ENCODE measurements around the gene METTL13. TPM values are rescaled to one million over a fixed set of nuclear protein-coding genes. Genes with fewer than 3 reads are reported as not detected.

Gene METTL13, protein sequence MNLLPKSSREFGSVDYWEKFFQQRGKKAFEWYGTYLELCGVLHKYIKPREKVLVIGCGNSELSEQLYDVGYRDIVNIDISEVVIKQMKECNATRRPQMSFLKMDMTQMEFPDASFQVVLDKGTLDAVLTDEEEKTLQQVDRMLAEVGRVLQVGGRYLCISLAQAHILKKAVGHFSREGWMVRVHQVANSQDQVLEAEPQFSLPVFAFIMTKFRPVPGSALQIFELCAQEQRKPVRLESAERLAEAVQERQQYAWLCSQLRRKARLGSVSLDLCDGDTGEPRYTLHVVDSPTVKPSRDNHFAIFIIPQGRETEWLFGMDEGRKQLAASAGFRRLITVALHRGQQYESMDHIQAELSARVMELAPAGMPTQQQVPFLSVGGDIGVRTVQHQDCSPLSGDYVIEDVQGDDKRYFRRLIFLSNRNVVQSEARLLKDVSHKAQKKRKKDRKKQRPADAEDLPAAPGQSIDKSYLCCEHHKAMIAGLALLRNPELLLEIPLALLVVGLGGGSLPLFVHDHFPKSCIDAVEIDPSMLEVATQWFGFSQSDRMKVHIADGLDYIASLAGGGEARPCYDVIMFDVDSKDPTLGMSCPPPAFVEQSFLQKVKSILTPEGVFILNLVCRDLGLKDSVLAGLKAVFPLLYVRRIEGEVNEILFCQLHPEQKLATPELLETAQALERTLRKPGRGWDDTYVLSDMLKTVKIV
- 10 to 100 TPM; 42.9 to 44.5 TPM for total RNA-seq

DNA sequence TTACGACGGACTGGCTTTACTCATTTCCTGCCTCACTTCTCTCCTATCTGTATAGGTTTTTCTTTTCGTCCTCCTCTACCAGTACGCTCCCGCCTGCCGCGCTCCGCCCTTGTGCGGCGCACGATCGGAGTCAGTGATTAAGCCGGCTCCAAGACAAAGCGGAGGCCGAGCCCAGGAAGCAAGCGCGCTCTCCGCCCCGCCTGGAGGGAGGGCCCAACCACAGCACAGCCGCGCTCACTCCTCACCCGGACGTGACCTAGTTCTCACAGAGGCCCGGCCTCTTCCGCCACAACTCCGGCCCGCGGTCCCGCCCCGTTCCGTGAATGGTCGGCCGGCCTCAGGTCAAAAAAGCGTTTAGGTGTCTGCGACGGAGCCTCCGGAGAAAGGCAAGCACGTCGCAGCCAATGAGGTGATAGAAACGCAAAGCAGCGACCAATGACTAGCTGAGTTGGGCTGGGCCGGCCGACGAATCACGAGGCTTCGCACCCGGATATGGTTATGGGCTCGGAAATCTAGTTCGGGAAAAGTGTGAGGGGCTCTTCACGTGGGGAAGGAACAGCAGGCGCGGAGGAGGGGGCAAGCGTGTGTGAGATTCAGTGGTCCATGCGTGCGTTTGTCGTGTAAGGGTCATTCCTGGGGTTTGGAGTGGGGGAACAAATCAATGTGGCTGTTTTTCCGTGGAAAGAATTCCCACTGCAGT lies at the start of gene METTL13:
Gene METTL13 (plus strand): TSS at position 485 of the 700 bp plus-strand sequence. CDS start 308 bp downstream, outside the sequence.
- ChIA-PET CTCF (interaction anchor here (1.0 to 2.3 kb wide), 5 partner anchors 19 to 296 kb away, joined by 3 to 9 read pairs (median 4); partner anchors contain the start of gene VAMP4), POLR2A (interaction anchor here (0.6 to 4.9 kb wide), 9 partner anchors 16 to 401 kb away, joined by 3 to 108 read pairs (median 3); partner anchors contain the start of genes PRRC2C and VAMP4)
- peak within 1 kb of the TSS; percentile 94 for H3K4me3 Mint-ChIP-seq
- H3K27ac Mint-ChIP-seq, result peak within 1 kb of the TSS; percentile 91
- H3K36me3 Mint-ChIP-seq (ENCODE audit: low read depth), result peaks cover 38% of the 10 kb centered on the region
- no peaks in the 10 kb centered on the region for H3K9me3 Mint-ChIP-seq
- H3K27me3 Mint-ChIP-seq, result no peaks in the 10 kb centered on the region
- peaks cover 63% of the 10 kb centered on the region for H3K4me1 Mint-ChIP-seq
- peak; percentile 99 for DNase-seq

DNA sequence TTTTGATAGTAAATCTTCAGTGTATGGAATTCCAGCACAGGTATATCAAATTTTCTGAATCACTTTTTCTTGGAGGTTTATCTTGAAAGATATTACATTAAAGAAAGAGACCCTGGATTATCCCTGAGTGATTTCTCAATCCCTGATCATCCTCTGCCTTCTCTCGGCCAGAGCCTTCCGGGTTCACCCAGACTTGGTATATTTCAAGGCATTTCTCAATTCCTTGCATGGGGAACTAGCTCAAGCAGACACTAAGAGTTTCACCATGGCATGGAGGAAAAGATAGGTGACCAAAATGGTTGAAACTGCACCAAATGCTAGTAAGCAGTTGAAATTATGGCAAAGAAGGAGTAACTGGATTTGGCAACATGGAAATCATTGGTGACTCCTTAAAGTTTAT lies 45.3 kb upstream of the METTL13 start:
- Mint-ChIP-seq H3K4me1 (peaks cover 32% of the 10 kb centered on the region), H3K4me3 (no peak overlapping the region), H3K27me3 (no peaks in the 10 kb centered on the region), H3K27ac (no peak overlapping the region), H3K36me3 (ENCODE audit: low read depth) (peaks cover 56% of the 10 kb centered on the region), H3K9me3 (no peaks in the 10 kb centered on the region)
- ChIA-PET POLR2A (no interaction called here), CTCF (no interaction called here)
- DNase-seq, result no peak

DNA sequence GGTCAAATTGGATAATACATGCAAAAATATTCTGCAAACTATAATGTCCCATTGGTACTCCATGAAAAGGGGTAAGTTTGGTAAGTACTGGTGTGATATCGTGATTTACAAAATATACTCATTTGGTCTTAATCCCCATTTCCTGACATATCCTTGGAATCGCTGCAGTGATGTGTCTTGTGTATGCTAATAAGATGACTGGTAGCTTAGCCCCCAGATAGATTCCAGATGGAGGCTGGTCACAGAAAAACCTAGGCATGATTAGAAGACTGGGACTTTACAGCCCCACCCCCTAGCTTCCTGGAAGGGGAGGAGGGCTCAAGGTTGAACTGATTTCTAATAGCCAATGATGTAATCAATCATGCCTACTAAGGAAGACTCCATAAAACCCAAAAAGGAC lies 42.5 kb upstream of the METTL13 start:
- H3K27ac Mint-ChIP-seq, result peak overlapping the region; percentile 100
- peaks cover 49% of the 10 kb centered on the region for H3K4me1 Mint-ChIP-seq
- H3K27me3 Mint-ChIP-seq, result no peaks in the 10 kb centered on the region
- no peaks in the 10 kb centered on the region for H3K9me3 Mint-ChIP-seq
- POLR2A ChIA-PET, result interaction anchor here (0.8 to 6.0 kb wide), 4 partner anchors 42 to 253 kb away, joined by 3 to 108 read pairs (median 22); partner anchors contain the start of gene METTL13
- peaks cover 51% of the 10 kb centered on the region for H3K36me3 Mint-ChIP-seq (ENCODE audit: low read depth)
- CTCF ChIA-PET, result interaction anchor here (0.9 to 2.6 kb wide), 4 partner anchors 23 to 247 kb away, joined by 3 to 12 read pairs (median 4); no protein-coding TSS in a partner anchor
- H3K4me3 Mint-ChIP-seq, result peak overlapping the region; percentile 99
- DNase-seq, result no peak

DNA sequence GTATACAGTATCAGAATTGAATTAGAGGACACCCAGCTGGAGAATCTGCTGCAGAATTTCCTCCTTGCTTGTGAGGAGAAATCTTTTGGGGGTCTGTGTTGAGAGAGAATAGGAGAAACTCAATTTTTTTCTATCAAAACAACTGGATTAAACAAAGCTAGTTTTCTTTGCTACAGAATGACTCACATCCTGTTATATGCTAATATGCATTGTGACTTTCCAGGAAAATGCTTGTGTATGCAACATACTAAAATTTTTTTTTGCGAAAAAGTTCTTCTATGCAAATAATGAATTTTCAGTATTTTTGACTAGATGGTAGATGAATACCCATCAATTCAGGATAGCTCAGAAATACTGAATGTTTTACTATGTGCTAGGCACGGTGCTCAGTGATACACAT lies 41.8 kb upstream of the METTL13 start:
- H3K36me3 Mint-ChIP-seq (ENCODE audit: low read depth), result peaks cover 48% of the 10 kb centered on the region
- ChIA-PET POLR2A (interaction anchor here (0.8 to 6.0 kb wide), 8 partner anchors 10 to 253 kb away, joined by 3 to 108 read pairs (median 4); partner anchors contain the start of gene METTL13), CTCF (interaction anchor here (1.0 to 2.6 kb wide), 5 partner anchors 24 to 254 kb away, joined by 4 to 12 read pairs (median 4); partner anchors contain the start of gene PRRC2C)
- DNase-seq, result no peak
- H3K4me1 Mint-ChIP-seq, result peaks cover 53% of the 10 kb centered on the region
- no peaks in the 10 kb centered on the region for H3K9me3 Mint-ChIP-seq
- H3K27me3 Mint-ChIP-seq, result no peaks in the 10 kb centered on the region
- H3K27ac Mint-ChIP-seq, result peak overlapping the region; percentile 100
- H3K4me3 Mint-ChIP-seq, result peak overlapping the region; percentile 99

DNA sequence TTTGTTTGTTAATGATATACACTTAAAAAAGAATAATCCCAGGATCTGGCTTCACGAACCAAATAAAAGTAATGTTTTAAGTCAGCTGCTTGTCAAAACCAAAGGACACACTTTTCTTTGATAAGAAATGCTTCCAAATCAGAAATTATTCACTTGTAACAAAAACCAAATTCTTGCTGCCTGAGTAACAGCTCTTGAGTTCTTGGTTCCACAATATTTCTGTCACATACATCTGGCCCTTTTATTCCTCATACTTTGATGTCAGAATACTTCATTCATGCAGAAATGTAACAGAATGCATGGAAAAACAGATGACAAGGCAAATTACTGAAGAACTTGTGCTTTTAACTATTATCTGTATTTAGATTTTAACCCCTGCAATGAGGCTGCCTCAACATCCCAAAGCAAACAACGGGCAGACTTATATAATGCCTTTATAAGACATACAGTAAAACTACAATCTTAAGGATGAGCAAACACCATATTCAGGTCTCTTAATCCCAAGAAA lies 41.0 kb upstream of the METTL13 start:
- ChIA-PET POLR2A (interaction anchor here (1.1 to 6.0 kb wide), 14 partner anchors 11 to 254 kb away, joined by 3 to 108 read pairs (median 6); partner anchors contain the start of genes METTL13 and PRRC2C), CTCF (interaction anchor here (1.0 to 2.6 kb wide), 6 partner anchors 61 to 255 kb away, joined by 3 to 12 read pairs (median 6); partner anchors contain the start of gene PRRC2C)
- Mint-ChIP-seq H3K36me3 (ENCODE audit: low read depth) (peaks cover 45% of the 10 kb centered on the region), H3K9me3 (no peaks in the 10 kb centered on the region), H3K4me3 (peak overlapping the region; percentile 99), H3K27me3 (no peaks in the 10 kb centered on the region), H3K4me1 (peaks cover 51% of the 10 kb centered on the region), H3K27ac (peak overlapping the region; percentile 100)
- no peak for DNase-seq

DNA sequence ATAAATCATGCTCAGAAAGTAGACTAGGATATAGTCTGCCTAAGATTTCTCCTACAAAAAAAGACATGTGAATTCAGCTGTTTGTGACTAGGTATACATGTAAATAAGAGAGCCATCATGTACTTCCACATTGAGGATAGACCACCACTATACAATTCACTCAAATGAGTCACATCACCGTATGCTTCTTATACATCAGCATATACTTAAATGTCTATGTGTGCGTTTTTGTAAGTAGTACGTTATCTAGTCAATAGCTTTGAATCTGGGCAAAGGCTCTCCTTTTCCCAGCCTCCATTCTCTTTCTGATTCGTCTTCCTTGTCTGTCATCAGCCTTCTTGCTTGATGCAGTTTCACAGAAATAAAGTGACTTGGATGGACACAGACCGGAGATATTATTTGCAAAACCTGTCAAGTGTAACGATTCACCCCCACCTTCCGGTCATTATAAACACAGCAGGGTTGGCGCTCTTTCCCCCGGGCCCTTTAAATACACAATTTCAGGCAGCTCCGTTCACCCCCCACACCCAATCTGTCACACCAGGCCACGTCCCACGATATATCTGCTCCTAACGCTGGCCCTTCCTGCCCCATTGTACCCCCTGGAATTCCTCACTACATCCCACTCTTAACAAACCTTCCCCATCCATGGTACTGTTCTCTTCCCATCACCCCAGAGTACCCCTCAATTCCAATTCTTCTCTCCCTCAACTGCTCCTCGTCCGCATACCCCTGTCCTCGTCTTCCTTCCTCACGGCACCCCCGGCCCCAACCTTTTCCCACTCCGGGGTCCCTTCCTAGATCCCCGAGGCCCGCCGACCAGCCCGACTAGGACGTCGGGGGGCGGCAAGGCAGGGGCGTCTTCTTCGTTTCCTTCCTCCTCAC lies 40.2 kb upstream of the METTL13 start:
- Mint-ChIP-seq H3K36me3 (ENCODE audit: low read depth) (peaks cover 37% of the 10 kb centered on the region), H3K4me3 (peak overlapping the region; percentile 99), H3K27ac (peak overlapping the region; percentile 100), H3K4me1 (peaks cover 51% of the 10 kb centered on the region), H3K27me3 (no peaks in the 10 kb centered on the region), H3K9me3 (no peaks in the 10 kb centered on the region)
- CTCF ChIA-PET, result interaction anchor here (1.0 to 2.6 kb wide), 7 partner anchors 13 to 256 kb away, joined by 3 to 12 read pairs (median 5); partner anchors contain the start of gene PRRC2C
- POLR2A ChIA-PET, result interaction anchor here (0.9 to 6.0 kb wide), 18 partner anchors 12 to 444 kb away, joined by 3 to 108 read pairs (median 6); partner anchors contain the start of genes METTL13 and PRRC2C
- DNase-seq, result peak; percentile 57

DNA sequence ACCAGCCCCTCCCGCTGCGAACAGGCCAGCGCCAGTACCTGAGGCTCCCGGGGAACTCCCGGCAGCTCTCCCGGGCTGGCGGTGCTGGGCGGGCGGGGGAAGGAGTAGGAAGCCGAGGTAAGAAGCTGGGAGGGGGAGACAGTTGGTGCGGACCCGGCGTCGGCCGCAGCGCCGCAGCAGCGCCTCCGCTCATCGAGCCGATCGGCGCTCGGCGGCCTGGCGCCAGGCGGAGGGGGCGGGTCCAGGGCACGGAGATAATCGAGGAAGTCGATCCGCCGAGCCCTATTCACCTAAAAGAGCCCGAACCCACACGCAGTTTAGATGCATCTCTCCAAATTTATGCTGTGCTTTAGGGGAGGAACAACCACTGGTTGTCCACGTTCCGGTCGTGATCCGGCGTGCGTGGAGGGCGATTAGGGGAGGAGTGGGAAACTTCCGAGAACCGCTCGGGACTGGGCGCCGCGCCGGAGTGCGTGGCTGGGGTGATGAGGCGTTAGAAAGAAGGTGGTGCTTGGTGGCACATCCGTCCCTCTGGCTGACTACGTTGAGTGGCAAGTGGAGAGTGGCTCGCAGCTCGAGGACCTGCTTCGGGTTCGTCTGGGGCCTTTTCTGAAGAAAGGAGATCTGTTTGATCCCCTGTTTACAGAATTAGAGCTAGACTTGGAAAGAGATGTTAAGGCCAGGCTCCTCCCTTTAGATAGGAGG lies 39.4 kb upstream of the METTL13 start, which contains the start of gene VAMP4:
Gene VAMP4 (minus strand): TSS at position 194 of the 705 bp plus-strand sequence. CDS start 3,651 bp downstream, outside the sequence.
- POLR2A ChIA-PET, result interaction anchor here (0.8 to 6.0 kb wide), 20 partner anchors 10 to 652 kb away, joined by 3 to 108 read pairs (median 5); partner anchors contain the start of genes METTL13 and PRRC2C
- H3K27me3 Mint-ChIP-seq, result no peaks in the 10 kb centered on the region

DNA sequence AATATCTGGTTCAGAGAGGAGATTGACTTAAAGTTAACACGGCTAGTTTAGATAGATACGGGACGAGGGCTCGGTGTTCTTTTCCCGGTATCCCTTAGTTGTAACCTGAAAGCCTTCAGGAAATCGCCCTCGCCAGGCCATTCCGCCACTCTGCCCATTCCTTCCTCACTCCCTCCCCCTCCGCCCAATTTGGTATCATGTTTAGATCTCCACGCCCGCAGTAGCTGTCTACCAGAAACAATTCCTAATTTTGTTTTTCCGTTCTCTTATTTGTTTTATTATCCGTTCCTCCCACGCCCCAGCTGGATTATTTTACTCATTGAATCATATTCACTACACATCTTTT lies 38.9 kb upstream of the METTL13 start:
- Mint-ChIP-seq H3K36me3 (ENCODE audit: low read depth) (peaks cover 27% of the 10 kb centered on the region), H3K27ac (peak overlapping the region; percentile 100), H3K4me1 (peaks cover 47% of the 10 kb centered on the region), H3K4me3 (peak overlapping the region; percentile 99), H3K9me3 (no peaks in the 10 kb centered on the region), H3K27me3 (no peaks in the 10 kb centered on the region)
- DNase-seq, result peak; percentile 35
- CTCF ChIA-PET, result interaction anchor here (0.8 to 2.4 kb wide), 6 partner anchors 14 to 242 kb away, joined by 3 to 12 read pairs (median 6); partner anchors contain the start of gene METTL13
- POLR2A ChIA-PET, result interaction anchor here (0.8 to 6.0 kb wide), 15 partner anchors 10 to 652 kb away, joined by 3 to 108 read pairs (median 6); partner anchors contain the start of genes METTL13 and PRRC2C

More for the DNA sequence above, 39.4 kb upstream of the METTL13 start, which contains the start of gene VAMP4:
- peak; percentile 89 for DNase-seq
- H3K36me3 Mint-ChIP-seq (ENCODE audit: low read depth), result peaks cover 29% of the 10 kb centered on the region
- CTCF ChIA-PET, result interaction anchor here (1.0 to 2.4 kb wide), 7 partner anchors 14 to 243 kb away, joined by 3 to 12 read pairs (median 6); partner anchors contain the start of gene METTL13
- peak within 1 kb of the TSS; percentile 100 for H3K27ac Mint-ChIP-seq
- no peaks in the 10 kb centered on the region for H3K9me3 Mint-ChIP-seq
- H3K4me1 Mint-ChIP-seq, result peaks cover 48% of the 10 kb centered on the region
- H3K4me3 Mint-ChIP-seq, result peak within 1 kb of the TSS; percentile 99

DNA sequence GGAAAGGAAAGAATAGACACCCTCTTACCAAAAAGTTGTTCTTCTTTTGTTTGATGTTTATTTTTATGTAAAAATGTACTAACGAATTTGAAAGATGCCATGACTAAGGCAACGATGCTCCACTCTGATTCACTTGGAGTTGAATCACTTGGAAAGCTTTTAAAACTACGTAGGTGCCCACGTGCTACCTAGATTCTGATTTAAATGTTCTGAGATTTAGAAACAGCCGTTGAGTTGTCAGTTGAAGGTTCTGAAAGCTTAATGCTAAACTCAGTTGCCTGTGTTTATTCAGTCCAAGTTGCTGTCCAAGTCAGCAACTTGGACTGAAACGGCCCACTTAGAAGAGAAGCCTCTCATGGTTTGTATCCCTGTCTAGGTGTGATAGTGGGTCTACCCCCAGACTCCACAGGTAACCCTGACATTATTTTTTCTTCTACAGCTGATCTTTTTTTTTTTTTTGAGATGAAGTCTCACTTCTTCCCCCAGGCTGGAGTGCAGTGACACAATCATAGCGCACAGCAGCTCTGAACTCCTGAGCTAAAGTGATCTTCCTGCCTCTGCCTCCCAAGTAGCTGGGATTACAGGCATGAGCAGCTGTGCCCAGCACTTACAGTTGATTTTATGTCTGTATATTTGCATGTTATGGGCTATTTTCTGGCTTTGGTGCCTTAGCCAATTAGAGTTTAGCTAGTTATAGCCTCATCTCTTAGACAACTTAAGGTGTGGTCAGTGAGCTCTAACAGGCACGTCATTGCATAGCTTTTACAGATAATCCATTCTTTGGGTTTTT lies 38.2 kb upstream of the METTL13 start:
- DNase-seq, result no peak
- Mint-ChIP-seq H3K4me3 (peak overlapping the region; percentile 99), H3K9me3 (no peaks in the 10 kb centered on the region), H3K36me3 (ENCODE audit: low read depth) (peaks cover 25% of the 10 kb centered on the region), H3K27me3 (no peaks in the 10 kb centered on the region), H3K4me1 (peaks cover 46% of the 10 kb centered on the region), H3K27ac (peak overlapping the region; percentile 100)
- POLR2A ChIA-PET, result interaction anchor here (0.8 to 6.0 kb wide), 13 partner anchors 9 to 651 kb away, joined by 3 to 108 read pairs (median 6); partner anchors contain the start of genes METTL13 and PRRC2C
- CTCF ChIA-PET, result interaction anchor here (0.7 to 2.4 kb wide), 7 partner anchors 28 to 241 kb away, joined by 3 to 12 read pairs (median 3); partner anchors contain the start of genes DNM3 and METTL13

DNA sequence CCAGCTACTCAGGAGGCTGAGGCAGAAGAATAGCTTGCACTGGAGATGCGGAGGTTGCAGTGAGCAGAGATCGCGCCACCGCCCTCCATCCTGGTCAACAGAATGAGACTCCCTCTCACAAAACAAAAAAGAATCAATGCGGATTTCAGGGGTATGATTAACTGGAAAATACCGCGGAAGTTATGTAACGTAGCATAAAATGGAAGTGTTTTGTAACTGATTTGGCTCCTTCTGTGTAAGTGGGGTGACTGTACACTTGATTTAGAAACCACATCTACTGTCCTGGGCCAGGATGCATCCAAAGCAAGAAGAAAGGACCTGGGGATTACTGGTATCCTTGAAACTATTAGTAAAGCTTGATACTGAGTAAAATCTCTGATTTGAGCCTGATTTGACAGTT lies 36.5 kb upstream of the METTL13 start:
- CTCF ChIA-PET, result no interaction called here
- H3K4me1 Mint-ChIP-seq, result peaks cover 29% of the 10 kb centered on the region
- no peak overlapping the region for H3K4me3 Mint-ChIP-seq
- H3K27ac Mint-ChIP-seq, result no peak overlapping the region
- H3K9me3 Mint-ChIP-seq, result no peaks in the 10 kb centered on the region
- H3K27me3 Mint-ChIP-seq, result no peaks in the 10 kb centered on the region
- DNase-seq, result no peak
- POLR2A ChIA-PET, result no interaction called here
- H3K36me3 Mint-ChIP-seq (ENCODE audit: low read depth), result peaks cover 13% of the 10 kb centered on the region

Data from activated CD4-positive, alpha-beta memory T cell treated with anti-CD3 and anti-CD28 coated beads, Interleukin-2, amount 10 ng/mL, durations not matched to agents 7 days and 5 days (primary cell).